ENCODE results near the gene PDE9A.

Gene PDE9A

DNA sequence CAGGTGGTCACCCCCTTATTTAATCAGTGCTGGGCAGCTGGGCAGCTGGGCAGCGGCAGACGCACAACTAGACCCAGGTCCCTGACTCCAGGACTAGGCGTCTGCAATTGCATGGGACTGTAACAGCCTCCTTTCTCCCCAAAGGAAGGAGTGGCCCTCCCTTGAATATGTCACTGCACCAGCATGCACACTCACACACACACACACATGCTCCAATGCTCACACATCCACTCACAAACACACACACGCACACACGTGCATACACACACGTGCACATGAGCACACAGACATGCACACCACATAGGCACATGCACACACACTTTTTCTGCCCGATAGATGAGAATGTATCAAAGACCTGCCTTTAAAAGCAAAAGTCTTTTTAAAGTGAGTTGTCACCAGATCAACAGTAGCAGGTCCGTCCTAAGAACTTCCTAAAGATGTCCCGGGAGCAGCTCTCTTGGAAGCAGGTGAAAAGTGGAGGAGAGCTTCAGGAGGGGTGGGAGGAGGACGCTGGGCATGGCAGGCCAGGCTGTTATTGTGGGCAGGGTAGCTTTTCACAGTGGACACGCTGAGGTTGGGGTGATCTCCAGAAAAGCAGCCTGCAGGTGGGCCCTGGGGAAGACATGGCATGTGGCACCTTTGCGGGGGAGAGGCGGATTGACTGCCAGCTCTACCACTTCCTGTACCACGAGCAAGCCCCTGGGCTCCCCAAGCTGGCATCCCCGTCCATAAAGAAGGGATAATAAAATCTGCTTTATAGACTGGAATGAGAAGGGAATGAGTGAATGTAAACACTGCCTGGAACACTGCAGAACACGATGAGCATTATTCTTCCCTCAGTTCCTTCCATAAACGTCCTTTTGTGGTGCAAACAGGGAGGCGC lies 1.7 kb downstream of the PDE9A start:
- DNase-seq (ENCODE audit: low read depth, low spot score) = no peak
- H3K27ac ChIP-seq = no peak overlapping the region

DNA sequence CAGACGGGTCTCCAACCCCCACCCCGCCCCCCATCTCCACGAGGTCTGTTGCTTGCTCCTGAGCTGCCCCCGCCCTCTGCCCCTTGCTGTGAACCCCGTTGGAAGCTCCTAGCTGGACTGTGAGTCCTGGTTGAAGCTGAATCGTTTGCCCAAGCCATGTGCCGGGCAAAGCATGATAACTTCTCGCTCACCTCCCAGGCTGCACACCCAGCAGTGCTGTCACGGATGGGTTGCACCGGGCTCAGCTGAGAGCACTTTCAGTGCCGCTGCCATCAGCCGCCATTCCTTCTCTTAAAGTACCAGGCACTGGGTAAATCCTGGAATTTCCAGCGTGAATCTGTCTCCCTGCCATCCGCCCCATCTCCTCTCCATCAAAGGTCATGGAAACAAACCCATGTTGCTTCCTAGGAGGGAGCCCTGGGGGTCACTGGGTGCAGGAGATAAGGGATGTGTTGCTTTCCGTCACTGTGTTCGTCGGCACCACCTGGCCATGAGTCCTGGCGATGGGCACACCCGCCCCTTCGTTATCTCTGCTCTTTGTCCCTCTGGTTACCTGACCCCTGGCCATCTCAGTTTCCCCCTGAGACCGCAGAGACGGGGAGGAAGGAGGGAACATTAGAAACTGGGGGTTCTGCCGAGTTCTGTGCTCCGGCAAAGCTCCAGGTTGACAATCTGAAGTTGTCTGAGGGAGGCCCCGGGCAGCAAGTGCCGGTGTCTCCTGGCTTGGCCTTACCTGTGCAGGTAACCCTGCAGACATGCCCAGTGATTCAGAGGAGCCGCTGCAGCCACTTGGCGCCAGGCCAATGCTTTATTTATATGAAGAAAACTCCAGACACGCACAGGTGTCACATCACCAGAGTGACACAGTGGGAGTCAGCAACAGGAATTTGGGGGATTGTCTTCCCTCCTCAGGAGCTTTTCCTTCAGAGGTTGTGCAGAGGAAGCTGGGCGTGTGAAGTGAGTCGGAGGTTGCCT lies 2.7 kb downstream of the PDE9A start:
- DNase-seq (ENCODE audit: low read depth, low spot score) = no peak

DNA sequence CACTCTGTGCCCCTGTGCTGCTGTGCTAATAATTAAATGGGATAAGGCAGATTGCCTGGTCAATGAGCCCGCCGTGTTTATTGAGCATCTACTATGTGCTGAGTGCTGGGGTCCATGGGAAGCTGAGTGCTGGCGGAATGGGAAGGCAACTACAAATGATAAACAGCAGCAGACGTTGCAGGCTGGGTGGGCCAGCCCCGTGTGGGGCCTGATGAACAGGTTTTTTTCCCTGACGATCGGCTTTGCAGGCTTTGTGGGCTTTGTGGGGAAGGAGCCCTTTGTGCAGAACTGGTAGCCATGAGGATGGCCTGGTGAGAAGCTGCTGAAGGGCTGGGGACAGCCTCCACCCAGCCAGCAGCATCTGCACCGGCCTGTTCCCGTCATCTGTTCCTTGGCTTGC lies 3.5 kb downstream of the PDE9A start:
- H3K27ac ChIP-seq = no peak overlapping the region
- DNase-seq (ENCODE audit: low read depth, low spot score) = no peak

More for the DNA sequence above, 2.7 kb downstream of the PDE9A start:
- no peak overlapping the region for H3K27ac ChIP-seq

DNA sequence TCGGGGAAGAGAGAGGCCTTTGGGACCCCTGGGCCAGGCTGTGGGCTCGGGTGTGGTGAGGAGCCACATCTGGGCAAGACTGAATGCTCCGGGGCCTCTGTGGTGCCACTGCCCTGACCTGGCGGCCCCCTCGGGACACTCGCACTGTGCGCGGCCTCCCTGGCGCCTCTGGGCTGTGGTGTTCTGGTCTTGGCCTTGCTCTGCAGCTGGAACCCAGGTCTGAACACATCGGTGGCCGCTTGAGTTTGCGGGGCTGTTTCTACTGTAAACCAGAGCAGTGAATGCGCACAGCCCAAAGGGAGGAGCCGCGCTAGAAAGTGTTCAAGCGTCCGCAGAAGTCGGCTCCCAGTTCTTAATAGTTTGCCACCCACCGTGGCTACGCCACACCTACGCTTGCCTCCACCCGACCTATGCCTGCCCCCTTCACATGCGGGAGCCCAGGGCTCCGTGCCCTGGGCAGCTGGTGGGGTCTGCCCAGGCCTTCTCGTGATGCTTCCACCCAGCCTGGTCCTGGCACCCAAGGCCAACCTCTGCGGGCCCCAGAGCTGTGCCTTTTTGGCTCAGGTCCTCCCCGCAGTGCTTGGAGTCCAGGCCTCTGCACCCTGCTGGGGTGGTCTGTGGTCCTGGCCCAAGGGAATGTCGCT lies 4.4 kb downstream of the PDE9A start:
- no peak overlapping the region for H3K27ac ChIP-seq
- DNase-seq (ENCODE audit: low read depth, low spot score) = no peak

DNA sequence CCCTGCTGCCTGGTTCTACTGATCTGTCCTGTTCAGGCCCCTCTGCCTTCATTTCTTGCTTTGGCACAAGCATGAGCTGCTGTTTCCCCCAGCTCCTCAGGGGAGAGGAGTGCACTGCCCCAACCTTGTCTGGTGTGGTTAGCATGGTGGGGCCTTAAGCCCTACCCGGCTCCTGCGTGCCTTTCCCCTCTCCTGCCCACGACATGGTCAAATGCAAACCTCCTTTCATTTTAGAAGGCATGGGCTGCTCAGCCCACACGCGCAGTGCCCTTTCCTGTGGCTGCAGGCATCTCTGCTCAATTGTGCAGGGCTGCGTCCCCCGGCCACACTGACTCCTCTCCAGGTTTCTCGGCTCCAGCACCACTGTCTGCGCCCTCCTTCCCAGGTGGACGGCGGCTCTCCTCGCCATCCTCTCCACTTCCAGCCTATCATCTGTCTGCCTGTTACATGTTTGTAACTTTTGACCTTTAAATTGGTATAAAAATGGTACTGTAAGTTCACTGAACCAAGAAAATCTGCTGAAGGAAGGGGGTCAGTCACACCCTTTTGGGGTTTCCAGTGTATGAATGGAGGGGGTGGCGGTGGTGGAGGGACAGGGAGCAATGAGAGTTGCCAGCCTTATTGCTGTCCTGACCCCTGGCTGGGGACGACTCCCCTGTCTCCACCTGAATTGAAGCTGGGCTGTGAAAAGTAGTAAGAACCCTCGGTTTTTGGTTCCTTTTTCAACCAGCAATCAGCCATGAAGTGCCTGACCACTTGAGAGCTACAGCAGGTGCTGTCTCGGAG lies 5.1 kb downstream of the PDE9A start:
- no peak overlapping the region for H3K27ac ChIP-seq
- DNase-seq (ENCODE audit: low read depth, low spot score) = no peak

DNA sequence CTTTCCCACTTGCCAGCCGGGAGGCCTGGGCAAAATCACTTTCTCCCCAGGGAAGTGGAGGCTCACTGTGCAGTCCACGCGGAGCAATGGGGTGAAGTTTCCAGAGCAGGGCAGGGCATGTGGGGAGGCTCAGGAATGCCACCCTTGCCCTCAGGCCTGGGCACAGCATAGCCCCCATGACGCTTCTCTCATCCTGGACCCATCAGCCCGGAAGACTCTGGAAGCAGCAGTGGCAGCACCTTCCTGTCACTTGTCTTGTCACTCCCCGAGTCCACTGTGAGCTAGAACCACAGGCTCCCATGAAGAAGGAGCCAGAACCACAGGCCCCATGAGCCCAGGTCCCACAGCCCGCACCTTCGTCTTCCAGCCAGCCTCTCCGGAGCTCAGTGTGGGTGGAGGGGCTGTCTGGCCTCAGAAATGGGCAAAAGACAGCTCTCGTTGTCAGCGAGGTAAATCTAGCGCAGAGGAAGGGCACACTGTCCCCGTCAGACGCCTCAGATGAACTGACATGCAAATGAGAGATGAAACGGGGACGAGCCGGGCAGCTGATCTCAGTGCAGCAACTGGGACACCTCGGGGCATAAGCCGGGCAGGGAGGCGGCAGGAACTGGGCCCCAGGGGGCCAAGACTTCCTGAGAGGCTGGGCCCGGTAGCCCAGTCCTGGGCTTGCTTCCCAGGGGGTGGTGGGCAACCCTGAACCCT lies 6.1 kb downstream of the PDE9A start:
- no peak overlapping the region for H3K27ac ChIP-seq
- no peak for DNase-seq (ENCODE audit: low read depth, low spot score)

DNA sequence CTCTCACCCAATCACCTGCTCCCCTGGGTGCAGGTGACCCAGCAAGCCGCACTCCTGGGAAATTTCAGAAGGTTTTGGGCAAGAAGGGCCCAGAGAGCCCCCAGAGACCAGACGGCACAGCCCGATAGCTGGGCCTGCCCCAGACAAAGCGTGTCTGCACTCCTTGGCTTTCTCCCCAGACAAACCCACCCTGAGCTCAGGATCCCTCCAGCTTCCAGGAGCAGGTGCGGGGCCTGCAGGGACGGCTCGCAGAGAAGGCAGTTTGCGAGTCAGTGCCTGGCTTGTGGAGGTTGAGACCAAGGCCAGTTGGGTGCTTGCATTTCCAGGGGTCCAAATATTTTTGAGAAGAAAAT lies 6.7 kb downstream of the PDE9A start:
- H3K27ac ChIP-seq = no peak overlapping the region
- DNase-seq (ENCODE audit: low read depth, low spot score) = no peak

DNA sequence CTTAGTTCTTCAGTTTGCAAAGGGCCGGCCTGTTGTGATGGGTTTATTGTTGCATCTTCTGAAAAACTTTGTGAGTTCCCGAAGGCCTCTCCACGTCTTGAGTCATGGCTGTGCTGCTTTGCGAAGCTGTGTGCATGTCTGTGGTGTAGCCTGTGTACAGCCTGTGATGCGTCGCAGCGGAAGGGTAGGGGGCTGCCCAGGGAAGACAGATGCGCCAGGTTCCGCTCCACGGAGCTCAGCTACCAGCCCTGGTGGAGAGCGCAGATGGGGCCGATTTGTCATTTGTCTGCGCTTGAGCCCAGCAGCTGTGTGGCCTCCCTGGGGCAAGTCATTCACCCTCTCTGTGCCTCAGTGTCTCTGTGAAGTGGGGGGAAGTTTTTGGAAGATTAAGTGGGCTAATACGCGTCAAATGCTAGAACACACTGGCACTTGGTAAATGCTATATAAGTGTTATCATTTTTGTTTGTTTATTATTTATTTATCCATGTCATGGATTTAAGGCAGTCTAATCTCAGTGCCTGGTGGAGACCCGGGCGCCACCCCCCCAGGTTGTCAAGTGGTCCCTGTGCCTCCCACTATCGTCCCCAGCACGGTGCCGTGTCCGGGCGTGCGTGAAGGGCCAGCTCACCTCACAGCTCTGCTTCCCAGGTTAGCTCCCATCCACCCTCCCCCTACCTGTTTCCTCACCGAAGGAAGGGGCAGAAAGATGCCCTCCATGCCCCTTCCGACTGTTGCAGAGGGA lies 8.4 kb downstream of the PDE9A start:
- H3K27ac ChIP-seq = no peak overlapping the region
- DNase-seq (ENCODE audit: low read depth, low spot score) = no peak

DNA sequence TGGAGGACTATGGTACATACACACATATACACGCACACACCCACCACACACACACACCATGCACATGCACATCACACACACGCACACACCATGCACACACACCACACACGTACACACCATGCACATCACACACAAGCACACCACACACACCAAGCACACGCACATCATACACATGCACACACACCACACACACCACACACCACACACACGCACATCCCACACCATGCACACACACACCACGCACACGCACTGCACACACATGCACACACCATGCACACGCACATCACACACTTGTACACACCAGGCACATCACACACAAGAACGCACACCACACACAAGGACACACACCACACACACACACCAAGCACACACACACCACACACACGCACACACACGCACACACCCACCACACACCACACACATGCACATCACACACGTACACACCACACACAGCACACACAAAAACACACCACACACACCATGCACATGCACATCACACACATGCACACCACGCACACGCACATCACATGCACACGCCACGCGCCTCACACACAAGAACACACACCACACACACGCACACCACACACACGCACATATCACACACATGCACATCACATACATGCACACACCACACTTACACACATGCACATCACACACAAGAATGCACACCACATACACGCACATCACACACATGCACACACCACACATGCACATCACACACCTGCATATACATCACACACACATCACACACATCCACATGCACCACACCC lies 9.2 kb downstream of the PDE9A start:
- no peak for DNase-seq (ENCODE audit: low read depth, low spot score)
- no peak overlapping the region for H3K27ac ChIP-seq

DNA sequence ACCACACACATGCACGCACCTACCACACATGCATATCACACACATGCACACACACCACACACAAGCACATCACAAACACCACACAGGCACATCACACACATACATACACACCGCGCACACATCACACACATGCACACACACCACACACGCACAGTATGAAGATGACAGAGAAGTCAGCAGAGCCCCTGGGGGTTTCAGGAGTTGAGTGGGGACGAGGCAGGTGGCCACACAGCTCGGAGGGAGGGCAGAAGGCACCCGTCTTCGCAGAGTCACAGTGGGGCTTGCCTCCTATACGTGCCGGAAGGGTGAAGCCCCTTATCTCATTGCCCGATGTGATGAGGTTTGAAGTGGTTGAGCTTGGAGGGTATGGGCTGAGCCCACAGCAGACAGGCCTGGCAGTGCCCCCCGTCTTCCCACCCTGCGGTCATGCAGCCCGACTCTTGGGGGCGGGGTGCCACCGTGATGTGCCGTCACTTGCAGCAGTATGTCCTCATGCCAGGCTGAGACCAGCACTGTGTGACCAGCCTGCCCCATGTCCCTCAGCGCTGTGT lies 9.9 kb downstream of the PDE9A start:
- DNase-seq (ENCODE audit: low read depth, low spot score) = no peak

DNA sequence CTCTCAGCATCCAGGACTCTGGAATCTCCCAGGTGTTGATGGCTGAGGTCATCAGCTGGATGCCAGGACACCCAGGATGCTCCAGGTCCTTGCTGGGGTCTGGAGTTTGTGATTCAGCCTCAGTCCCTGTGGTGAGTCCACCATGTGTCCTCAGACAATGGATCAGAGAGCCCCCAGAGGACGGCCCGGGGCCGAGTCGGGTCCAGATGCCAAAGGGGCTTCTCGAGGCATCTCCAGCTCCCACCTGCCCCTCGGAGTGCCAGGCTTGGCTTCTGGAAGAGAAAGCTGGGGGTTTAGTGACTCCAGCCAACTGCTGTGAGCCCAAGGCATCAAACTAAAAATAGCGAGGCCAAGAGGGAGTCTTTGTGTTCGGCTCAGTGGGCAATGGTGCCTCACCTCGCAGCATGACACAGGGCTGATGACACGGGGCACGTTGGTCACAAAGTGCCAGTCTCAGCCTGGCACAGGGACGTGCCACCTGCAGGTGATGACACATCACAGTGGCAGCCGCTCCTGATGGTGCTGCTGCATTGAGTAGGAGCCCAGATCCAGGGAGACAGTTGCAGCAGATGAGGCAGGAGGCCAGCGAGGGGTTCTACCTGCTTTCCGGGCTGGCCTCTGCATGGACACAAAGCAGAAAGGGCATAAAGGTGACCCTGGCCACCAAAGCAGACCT lies 10.6 kb downstream of the PDE9A start:
- no peak overlapping the region for H3K27ac ChIP-seq
- no peak for DNase-seq (ENCODE audit: low read depth, low spot score)

More for the DNA sequence above, 9.9 kb downstream of the PDE9A start:
- no peak overlapping the region for H3K27ac ChIP-seq

DNA sequence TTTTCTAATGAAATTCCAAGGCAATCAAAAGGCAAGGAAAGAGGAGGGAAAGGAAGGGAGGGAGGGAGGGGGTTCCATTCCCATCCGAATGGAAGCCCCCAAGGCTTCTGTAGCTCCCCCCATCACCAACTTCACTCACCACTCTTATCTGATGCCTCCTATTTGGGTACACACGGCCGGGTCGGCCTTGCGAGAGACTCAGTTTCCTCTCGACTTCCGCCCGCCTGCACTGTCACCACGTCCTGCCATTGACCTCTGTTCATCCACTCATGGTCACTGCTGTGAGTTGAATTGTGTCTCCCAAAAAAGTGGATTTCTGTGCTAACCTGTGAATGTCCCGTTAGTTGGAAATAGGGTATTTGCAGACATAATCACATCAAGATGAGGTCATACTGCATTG lies 11.2 kb downstream of the PDE9A start:
- no peak for DNase-seq (ENCODE audit: low read depth, low spot score)
- H3K27ac ChIP-seq = no peak overlapping the region

DNA sequence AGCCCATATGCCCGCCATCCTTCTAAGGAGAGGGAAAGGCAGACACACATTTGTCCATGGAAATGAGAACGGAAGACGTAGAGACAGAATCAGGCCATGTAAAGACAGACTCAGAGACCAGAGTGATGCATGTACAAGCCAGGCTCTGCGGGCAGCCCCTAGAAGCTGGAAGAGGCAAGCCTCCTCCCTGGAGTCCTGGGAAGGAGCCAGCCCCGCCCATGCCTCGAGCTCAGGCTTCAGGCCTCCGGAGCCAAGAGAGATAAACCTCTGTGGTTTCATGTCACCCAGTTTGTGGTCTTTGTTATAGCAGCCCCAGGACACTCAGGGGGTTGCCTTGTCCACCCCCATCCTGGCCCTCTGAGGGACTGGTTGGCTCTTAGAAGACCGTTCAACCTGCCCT lies 11.6 kb downstream of the PDE9A start:
- DNase-seq (ENCODE audit: low read depth, low spot score) = no peak
- no peak overlapping the region for H3K27ac ChIP-seq

DNA sequence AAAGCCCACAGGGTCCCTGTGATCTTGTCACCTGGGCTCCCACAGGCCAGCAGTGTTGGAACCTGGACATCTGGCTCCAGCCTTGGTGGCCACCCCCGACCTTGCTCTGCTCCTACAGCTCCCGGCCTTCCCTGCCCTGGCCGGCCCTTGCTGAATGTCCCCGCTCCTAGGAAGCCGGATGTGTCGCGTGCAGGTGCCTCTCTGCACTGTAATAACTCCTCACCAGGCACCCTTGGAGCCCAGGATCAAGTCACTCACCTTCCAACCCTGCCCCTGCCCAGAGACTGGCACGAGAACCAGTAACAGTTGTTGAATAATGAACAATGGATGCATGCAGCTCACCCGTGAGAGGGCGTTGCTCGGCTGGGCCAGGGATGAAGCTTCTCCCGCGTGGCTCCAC lies 12.1 kb downstream of the PDE9A start:
- no peak for DNase-seq (ENCODE audit: low read depth, low spot score)
- no peak overlapping the region for H3K27ac ChIP-seq

DNA sequence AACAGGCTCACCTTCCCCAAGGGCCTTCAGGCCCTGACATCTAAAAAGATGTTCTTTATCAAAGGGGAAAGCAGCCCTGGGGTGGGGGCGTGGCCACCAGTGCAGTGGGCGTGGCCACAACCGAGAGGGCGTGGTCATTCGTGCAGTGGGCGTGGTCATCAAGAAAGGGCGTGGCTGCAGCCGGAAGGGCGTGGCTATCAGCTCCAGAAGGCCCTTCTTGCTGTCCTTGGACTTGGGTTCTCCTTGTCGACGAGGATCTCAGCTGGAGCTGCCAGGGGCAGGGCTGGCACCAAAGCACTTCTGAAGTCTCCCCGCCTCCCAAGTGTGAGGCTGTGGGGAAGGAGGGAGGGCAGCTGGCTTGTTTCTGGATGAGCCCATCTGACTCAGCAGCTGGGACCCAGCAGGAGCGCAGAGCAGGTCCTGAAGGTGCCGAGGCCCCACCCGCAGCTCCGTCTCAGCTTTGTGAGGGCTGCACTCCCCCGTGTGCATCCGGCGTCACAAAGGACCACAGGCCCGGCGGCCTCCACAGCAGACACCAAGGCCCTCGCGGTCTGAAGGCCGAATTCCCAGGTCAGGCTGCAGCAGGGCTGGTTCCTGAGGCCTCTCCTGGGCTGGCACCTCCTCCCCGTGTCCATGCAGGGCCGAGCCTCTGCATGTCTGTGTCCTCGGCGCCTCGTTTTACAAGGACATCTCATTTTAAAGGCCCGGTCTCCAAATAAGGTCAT lies 12.8 kb downstream of the PDE9A start:
- DNase-seq (ENCODE audit: low read depth, low spot score) = no peak
- no peak overlapping the region for H3K27ac ChIP-seq

DNA sequence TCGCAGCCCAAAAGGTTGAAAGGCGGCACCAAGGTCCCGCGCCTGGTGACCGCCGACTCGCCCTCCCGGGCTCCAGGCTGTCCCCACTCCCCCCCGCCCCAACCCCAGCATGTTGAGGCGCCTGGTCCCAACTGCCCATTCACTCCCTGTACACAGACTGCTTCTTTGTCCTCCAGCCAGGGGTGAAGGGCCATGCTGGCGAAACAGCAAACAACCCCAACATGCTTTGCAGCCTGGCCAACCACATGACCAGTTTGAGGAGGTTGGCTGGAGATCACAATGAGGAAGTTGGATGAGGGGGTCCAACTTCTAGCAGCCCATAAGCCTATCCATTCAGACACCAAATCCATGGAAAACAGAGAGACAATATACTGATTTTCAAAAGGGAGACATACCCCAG lies 13.5 kb downstream of the PDE9A start:
- no peak overlapping the region for H3K27ac ChIP-seq
- no peak for DNase-seq (ENCODE audit: low read depth, low spot score)
